Forelimb muscle (tissue), 1 donor: ENCODE measurements around the gene SUSD6. TPM values are rescaled to one million over a fixed set of nuclear protein-coding genes. Genes with fewer than 3 reads are reported as not detected.
"Not testable (repeated sequence)": the region's sequence is repeated elsewhere in the genome, so short reads cannot be mapped to it uniquely, and the experiment has no call there.

Source experiments
- DNase-seq: peaks from one replicate; pipeline ENCODE4 v3.0.0-alpha.2; 2013; ENCODE audit warnings: low read depth
- polyA plus RNA-seq: library from polyadenylated mRNA; unstranded; fragments of 120-200 nt; gene quantifications from one replicate; pipeline ENCODE4 v1.2.1, GENCODE V29; 2013; ENCODE audit not compliant: insufficient read length

SUSD6 gene
- polyA plus RNA-seq, 1 donor: 18.0 TPM

DNA sequence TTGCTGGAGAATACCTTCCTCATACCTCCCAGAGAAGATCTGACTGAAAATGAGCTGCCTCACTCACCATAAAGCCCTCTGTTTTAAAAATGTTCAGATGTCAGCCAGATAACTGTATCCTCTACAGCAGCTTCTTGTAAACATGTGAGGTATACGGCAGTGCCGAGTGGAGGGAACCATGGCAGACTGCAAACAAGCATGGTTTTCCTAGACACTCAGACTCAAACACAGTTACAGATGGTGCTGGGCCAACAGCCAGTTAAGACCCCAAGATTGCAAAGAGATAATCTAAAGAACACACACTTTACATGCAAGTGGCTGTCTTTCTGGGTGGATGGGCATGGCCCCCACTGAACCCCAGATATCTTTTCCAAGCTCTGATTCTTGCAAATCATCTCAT lies 20.1 kb upstream of the SUSD6 start:
- no peak for DNase-seq

DNA sequence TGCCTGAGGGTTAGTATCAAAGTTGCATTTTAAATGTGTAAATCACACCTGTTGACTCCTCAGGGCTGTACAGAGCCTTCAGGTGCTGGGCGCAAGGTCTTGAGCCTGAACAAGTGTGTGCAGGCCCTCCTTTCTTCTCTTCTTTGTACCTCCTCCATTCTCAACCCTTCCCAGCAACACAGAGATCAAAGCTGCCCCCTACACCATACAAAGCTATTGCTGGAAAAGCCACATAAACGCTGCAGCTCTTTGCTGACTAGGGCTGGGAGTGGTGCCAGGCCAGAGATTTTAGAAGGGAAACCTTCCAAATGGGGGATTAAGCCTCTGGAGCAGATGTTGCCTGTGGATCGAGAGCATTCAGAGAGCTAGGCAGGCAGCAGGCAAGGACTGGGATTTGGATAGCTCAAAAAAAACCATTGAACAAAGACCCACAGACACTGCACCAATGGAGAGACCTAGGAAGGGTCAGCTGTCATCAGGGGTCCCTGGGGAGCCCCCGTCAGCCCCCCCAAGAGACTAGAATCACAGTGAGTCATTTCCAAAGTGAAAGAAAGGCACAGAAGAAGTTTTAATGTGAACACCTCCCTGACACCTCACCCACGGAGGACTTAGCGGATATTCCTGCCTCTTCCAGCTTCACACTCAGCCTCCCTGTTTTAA lies 18.2 kb upstream of the SUSD6 start:
- DNase-seq: peak; percentile 36

DNA sequence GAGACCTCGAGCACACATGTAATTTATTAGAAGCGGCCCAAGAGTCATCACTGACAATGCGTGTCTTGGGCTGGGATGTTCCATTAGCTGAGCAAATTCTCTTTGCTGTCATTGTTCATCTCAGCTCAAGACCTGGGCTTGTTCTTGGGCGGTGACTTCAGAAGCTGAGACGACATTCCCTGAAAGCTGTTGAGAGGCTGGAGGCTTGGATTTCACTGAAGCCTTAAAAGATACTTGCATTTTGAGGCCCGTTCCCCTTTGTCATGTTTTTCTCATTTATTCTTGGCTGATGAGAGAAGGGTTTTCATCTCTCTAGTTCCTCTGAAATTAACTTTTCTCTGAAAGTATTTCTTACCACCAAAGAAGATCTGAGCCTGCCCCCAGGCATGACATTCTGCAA lies 16.6 kb upstream of the SUSD6 start:
- DNase-seq: no peak

DNA sequence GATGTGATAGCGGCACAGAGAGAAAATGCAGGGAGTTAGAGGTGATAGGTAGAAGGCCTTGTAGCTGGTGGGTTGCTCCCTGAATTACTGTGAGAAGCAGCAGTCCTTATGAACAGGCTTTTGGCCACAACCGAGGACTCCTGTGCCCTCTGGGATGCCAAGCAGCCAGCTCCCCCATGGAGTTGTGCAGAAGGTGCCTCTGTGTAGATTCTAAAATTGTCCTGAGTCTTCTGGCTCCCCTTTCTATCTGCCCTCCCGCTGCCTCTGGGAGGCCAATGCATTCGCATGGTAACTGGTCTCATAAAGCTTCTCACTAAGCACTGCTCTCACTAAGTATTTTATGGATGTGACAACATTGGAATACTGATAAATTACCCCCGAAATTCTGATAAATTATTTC lies 16.1 kb upstream of the SUSD6 start:
- no peak for DNase-seq

DNA sequence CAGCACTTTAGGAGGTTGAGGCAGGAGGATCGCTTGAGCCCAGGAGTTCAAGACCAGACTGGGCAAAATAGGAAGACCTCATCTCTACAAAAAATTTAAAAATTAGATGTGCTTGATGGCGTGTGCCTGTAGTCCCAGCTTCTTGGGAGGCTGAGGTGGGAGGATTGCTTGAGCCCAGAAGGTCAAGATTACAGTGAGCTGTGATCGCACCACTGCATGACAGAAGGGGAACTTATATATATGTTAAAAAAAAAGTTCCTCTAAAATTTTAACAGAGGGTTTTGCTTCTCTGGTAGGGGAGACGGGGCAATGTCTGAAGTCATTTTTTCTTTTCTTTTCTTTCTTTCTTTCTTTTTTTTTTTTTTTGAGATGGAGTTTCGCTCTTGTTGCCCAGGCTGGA lies 12.0 kb upstream of the SUSD6 start:
- not testable (repeated sequence) for DNase-seq

DNA sequence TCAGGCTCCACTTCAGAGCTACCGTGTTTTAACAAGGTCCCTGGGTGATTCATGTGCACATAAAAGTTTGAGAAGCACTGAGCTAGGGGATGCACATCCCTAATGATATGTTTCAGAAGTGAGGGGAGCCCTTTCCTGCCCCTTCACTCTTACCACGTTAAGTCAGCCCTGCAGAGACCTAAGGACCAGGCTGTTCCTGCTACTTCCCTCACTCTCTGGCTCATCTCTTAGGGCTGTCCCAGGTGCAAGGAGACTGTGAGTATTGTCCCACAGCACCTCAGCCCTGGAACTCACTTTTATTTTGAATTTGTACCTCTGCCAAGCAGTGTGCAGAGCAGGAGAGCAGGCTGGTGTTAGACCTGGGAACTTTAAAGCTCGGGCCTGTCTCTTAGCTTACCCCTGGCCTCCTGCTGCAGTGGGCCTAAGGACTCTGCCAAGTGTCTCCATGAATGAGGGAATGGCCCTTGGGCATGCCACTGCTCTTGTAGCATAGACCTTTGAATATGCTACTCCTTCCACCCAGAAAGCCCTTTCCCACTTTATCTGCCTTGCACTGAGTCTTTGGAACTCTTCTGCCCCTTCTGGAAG lies 11.0 kb upstream of the SUSD6 start:
- DNase-seq: no peak

DNA sequence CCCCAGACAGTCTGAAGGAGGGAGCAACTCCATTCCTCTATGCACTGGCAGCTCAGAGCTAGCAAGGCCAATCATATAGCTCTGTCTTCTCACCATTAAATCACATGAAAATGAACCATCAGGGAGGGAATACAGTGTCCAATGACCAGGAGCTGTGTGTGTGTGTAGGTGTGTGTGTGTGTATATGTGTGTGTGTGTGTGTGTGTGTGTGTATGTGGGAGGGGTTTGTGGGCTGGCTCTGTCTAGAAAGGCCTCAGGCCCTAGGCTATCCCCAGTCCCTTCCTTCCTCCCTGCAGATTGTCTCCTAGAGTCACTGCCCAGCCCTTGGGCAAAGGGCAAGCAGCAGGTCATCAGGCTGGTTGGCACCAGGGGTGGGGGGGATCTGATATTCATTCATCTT lies 5.7 kb upstream of the SUSD6 start:
- DNase-seq: no peak

DNA sequence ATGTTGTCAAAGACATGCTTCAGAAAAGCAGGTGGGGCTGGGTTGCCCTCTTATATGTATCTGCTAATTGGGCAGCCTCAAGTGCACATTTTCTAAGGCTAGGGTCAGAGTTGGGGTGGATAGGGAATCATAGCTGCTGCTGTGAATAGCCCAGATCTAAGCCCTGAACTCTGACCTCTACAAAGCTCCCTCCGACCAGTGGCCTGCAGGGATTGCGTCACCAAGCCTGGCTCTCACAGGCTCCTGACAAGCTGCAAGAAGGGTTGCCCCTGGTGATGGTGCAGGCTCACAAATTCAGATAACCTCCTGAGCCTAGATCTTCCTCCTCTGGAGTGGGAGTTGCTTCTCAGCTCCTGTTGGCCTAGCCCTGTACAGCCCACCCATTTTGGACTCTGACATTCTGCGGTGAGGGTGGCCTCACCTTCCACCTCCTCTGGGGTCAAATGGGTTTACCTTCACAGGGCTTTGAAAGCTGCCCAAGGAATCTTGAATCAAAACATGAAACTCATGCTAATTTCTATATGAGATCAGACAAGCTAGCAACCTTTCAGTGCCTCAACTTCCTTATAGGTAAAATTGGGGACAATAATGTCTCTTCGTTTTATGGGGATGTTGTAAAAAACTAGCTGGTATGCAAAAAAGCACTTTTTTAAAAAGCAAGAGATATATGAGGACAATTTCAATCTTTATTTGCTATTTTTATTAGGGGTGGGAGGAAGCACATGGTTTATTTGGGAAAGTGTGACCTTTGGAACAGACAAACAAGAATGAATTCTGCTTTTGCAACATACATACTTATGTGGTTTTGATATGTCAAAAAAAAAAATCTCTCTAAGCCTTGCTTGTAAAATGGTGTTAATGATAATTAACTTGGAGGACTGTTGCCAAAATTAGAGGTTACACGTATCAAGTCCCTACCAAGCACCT lies 4.9 kb upstream of the SUSD6 start:
- DNase-seq: no peak

DNA sequence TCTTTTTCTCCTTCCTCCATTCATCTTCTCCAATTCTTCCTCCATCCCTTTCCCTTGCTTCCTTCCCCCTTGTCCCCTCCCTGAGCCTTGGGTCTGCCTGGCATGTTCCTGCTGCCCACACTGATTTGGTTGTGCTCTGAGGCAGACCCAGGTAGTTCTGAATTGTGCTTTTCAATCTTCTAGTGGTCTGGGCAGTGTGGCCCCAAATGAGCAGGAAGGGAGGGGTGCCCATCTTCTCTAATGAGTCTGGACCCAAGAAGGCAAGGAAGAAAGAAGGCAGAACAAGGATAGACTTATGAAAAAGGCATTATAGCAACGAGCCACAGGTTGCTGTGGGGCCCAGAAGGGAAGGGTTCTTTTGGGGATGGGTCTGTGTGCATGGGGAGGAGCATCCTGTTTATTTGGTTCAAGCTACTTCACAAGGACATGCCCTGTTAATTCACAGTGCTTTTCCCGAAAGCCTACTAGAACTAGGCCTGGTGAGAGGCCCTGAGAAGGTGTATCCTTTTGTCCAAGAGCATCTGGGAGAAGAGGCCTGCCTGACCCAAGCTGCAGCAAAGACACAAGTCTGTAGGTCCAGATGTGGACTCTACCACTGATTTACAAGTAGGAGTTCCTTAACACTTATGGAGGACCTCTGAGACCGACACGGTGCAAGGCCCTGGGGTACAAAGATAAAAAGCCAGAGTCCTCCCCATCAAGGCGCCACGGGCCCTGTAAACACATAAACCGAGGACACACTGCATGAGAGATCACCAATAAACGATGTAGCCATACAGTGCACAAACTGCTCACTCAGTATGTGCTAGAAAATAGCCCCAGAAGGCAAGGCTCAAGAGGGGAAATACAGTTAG lies 1.1 kb upstream of the SUSD6 start:
- DNase-seq: no peak

DNA sequence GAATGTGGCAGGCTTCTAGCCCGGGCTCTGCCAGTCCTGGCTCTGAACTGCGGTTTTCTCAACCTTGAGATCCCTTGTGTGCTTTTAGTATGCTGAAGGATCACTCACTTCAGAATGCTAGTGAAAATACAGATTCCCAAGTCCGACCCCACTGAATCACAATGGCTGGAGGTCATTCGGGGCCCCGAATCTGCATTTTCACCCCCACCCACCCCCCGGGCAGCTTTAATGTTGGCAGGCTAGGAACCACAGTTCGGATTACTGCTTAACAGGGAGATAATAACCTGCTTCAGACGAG lies 573 bp upstream of the SUSD6 start:
- DNase-seq: no peak

DNA sequence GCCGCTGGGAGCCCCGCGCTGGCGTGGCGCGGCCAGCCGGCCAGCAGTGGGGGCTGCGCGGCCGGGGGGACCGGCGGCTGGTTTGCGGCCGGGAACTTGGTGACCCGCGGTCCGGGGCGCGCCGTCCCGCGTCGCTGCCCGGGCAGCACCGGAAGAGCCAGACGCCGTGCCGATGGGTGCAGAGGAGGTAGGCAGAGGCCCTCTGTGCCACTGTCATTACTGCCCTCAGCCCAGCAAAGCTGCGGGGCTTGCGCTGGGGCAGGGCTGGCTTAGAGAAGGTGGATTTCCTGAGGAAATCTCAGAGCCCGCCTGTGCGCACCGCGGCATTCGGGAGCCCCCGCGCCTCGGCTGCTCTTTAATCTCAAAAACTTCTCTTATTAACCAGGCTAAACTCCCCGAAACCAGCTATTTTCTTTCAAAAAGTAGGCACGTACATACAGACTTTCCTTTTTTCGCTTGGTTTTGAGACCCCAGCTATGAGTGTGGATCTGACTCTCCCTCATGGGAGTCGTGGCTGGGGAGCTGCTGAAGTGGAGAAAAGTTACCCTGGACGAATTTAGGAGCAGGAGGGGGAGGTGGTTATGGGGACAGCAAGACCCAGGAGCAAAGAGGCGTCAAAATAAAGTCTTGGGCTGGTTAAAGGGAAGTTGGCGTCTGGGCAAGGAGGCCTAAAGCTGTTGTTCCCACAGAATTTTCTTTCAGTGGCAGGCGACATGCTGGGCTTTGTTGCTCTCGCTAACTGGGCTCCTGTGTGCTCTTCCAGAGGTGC lies 802 bp downstream of the SUSD6 start:
- DNase-seq: no peak

DNA sequence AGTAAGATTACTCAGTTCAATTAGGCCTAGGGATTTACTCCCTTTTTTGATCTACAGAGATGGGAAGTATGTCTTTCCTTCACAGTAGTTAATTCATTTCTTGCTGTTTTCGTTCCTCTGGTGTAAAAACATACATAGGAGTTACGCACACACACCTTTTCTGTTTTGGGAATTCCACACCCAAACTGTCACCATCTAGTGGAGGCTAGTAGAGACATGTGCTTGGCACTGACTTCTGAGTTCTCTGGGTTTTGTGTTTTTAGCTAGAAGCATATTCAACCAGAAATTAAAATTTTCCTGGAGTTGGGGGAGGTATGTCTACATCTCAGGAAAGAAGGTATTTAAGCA lies 1.4 kb downstream of the SUSD6 start:
- no peak for DNase-seq

DNA sequence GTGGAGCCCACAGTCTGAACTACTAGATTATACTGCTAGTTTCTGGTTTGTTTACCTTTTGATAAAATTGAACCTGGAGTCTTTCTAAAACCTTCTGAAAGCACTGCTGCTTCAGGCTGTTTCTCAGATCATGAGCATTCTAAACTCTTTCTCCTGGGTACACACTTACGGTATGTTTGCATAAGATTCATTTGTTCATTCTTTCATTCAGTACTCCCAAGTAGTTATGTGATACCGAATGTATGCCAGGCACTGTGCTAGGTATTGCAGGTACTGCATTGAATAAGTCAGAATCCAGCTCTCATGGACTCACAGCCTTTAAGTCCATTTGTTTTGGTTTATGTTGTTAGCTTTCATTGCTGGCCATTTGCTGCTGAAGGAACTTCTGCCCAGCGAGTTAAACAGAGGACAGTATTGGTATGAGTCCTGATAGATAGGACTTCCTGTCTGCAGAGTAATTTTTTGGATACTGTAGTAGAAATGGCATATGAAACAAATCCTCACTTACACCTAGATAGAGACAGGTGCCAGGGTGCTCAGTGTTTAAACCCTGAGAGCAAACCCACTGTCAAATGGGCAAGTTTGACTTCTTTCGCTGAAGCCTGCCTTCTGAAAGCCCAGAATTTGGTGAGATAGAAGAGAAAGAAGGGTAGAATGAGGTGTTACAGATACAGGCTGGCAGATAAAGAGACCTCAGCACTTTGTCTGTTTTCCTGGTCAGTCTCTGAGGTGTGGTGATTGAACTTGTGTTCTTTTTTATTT lies 2.1 kb downstream of the SUSD6 start:
- no peak for DNase-seq

DNA sequence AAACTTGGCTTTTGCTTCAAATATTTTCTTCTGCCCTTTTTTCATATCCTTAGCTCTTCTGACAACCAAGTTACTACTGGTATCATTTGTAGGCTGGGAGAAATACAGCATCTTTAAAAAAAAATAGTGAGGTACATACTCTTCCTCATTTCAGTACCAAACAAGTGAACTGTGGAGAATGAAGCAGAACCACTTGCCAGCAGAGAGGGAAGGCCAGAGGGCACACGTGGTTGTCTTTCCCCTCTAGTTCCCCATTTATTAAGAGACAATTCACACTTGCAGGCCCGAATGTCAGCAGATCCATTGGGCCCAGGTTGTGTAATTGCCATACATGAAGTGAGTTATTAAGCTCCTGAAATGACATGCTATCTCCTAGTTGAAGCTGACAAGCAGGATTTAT lies 3.2 kb downstream of the SUSD6 start:
- DNase-seq: no peak

DNA sequence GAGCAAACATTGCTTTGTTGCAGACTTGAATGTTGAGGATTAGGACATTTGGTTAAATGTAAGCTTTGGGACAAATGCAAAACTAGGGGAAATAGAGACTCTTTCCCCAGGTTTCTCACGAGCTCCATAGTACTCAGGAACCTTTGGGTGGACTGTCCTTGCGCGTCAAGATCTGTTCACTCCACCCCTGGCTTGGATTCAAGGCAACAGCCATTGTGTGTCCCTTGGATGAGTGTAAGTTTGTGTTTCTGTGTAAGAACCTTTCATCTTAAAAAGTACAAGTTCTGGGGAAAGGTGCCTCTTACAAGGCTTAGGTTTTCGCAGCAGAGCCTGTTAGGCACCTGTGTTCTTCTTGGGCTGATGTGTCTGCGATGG lies 3.7 kb downstream of the SUSD6 start:
- no peak for DNase-seq

DNA sequence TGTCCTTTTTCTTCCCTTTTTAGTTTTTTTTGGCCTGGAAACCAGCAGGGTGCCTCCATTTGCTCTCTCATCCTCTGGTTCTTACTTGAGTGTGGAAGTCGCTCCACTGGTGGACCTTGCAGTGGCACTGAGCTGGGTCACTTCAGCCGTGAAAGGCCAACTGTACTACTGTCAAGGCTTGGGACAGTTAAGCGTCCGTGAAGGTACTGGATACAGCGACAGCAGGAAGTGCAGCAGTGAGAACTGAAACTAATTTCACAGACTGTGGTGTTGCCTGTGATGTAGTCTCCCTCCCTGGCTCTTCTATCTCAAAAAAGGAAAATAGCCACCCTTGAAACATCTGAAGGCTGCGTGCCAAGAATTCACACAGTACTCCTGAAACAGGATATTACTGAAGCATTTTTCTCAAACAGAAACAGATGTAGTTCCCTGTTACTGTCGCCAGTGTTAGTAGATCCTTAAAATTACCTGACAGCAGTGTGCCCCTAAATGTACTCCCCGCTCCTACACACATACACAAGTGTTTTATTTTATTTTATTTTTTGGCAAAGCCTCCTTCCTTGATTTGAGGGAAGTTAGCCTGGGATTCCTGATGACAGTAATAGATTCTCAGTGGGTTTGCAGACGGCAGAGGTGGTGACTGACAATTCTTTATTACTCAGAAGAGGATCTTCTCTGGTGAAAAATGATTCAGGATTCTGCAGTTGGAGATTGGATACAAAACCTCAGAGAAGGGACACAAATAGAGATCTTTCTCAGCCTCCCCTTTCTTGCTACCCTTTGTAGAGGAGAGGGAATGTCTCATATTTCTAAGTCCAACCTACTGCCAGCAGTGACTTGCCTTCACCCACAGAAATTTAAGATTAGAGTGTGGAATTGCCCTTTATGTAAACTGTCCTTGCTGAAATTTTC lies 4.4 kb downstream of the SUSD6 start:
- DNase-seq: no peak

DNA sequence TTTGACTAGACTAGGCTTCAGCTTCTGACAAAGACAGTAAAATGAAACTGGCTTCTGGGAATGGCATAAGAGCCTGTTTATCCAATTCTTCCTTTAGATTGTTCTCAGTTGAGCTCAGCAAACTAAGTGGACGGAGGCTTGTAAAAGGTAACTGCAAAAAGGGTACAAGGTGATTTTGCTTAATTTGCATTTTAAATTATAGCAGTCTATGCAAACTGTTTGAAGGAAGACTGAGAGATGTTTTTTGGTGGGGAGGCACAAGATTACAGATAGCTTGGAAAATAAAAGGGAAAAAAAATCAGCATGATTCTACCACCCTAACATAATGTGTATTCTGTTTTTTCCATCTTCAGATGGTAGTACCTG lies 5.0 kb downstream of the SUSD6 start:
- DNase-seq: no peak

DNA sequence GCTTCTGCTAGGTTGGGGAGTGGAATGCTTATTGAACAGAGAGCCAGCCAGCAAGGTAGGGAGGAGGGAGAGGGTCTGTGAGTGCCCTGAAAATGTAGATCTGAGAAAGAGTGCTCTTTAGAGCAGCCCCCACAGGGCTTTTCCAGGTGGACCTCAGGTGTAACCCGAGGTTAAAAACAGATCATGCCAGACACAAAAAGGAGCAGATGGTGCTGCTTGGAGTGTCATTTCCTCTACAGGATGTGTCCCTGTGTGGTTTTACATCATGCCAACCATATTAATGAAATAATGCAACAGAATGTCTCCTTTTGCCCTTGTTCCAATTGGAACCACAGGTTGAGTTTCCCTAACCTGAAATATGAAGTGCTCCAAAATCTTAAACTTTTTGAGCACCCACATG lies 6.4 kb downstream of the SUSD6 start:
- no peak for DNase-seq

DNA sequence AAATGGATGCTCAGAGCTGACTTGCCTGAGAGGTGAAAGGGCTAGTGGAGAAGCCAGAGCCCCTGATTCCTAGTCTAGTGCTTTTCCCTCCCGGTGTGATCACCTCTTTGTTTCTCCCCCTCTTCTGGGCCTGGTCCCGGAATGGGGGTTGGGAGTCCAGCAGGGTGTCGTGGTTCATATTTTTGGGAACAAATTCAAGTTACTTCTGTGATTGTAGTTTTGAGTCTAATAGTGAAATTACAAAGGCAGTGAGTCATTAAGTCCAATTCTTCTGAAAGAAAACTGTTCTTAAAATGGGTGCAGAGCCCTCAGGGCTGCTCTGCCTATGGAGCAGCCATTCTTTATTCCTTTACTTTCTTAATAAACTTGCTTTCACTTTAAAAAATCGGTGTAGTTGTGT lies 7.6 kb downstream of the SUSD6 start:
- DNase-seq: no peak

DNA sequence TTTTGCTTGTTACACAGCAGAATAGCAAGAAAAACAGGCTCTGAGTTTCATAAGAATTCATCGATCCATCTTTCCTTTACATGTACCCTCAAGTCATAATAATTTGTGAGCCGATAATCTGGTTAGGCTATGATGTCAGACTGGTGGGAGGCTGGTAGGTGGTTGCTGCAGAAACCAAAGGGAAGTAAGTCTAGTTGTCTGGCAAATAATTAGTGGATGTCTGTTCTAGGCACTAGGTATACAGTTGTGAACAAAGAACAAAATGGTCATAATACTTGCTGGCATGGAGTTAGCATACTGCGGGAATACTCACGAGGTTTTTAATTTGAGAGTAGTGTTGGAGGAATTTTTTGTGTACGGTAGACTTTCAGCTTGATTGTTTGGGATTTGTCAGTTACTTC lies 8.8 kb downstream of the SUSD6 start:
- no peak for DNase-seq
